ENCODE data around the gene YJEFN3. TPM values are rescaled to one million over a fixed set of nuclear protein-coding genes. Genes with fewer than 3 reads are reported as not detected.

YJEFN3 gene
- polyA plus RNA-seq, 1 donor (not counting 4 experiments of a cell fraction or from before 2014, with no cell fraction given), result 1.2 TPM

DNA sequence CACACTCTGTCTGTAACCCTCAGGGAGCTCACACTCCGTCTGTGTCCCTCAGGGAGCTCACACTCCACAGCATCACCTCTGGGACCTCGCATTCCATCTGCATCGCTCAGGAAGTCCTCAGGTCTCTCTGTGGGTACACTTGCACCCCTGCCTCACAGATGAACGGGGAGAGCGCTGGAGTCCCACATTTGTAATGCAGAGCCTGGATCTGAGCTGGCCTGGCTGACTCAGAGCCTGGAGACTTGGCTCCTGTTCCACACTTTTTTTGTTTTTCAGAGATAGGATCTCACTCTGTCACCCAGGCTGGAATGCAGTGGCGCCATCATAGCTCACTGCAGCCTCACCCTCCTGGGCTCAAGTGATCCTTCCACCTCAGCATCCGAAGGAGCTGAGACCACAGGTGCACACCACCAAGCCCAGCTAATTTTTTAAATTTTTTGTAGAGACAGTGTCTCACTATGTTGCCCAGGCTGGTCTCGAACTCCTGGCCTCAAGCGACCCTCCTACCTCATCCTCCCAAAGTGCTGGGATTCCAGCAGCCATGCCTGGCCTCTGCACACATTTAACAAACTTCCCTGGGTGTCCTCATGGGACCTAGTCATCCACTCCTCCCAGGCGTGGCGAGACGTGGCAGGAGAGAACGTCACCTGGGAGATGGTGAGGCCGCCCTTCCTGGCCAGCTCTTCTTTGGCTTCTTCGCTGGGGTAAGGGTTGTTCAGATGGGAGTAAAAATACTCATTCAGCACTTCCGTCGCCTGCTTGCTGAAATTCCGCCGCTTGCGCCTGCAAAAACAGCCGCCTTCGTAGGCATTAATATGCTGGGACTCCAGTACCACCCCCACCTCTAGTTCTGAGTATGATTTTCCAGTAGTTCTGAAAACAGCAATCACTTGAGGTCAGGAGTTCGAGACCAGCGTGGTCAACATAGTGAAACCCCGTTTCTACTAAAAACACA is 40.4 kb downstream of the YJEFN3 start:
- TF ChIP-seq EZH2 (IDR thresholded peaks at IDR 0.05; ENCODE audit: low read length), result no peak
- TF ChIP-seq, protein P1, sequence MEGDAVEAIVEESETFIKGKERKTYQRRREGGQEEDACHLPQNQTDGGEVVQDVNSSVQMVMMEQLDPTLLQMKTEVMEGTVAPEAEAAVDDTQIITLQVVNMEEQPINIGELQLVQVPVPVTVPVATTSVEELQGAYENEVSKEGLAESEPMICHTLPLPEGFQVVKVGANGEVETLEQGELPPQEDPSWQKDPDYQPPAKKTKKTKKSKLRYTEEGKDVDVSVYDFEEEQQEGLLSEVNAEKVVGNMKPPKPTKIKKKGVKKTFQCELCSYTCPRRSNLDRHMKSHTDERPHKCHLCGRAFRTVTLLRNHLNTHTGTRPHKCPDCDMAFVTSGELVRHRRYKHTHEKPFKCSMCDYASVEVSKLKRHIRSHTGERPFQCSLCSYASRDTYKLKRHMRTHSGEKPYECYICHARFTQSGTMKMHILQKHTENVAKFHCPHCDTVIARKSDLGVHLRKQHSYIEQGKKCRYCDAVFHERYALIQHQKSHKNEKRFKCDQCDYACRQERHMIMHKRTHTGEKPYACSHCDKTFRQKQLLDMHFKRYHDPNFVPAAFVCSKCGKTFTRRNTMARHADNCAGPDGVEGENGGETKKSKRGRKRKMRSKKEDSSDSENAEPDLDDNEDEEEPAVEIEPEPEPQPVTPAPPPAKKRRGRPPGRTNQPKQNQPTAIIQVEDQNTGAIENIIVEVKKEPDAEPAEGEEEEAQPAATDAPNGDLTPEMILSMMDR (optimal IDR thresholded peaks at IDR 0.05 in 1 of 3, IDR thresholded peaks at IDR 0.05 in 1 of 3, conservative IDR thresholded peaks at IDR 0.05 in 1 of 3; ENCODE audit: extremely low read depth in 1 of 3, insufficient read depth in 2 of 3, low read length in 3 of 3), result no peak
- DNase-seq (ENCODE audit: low read depth, low spot score), result no peak
- dilution Hi-C loops (cut with MboI; ENCODE audit: extremely low pct_ligation_motif_present, low sequenced_read_pairs), result no loop called here
- Histone ChIP-seq H3K27ac (ENCODE audit: control insufficient read depth, insufficient read depth, low read length) (no peak overlapping the region), H3K4me3 (ENCODE audit: control insufficient read depth in 2 of 3, extremely low read depth in 1 of 3, insufficient read depth in 2 of 3, low read depth in 1 of 3, low read length in 3 of 3) (no peak overlapping the region), H2AFZ (ENCODE audit: control insufficient read depth, low read length) (no peak overlapping the region), H3K79me2 (ENCODE audit: control insufficient read depth, insufficient read depth, low read length) (no peaks in the 10 kb centered on the region), H3K4me1 (ENCODE audit: control insufficient read depth, extremely low read depth, insufficient read depth, low read length) (no peaks in the 10 kb centered on the region), H3K4me2 (ENCODE audit: control insufficient read depth, extremely low read depth, insufficient read depth, low read depth, low read length) (no peak overlapping the region), H3K9ac (ENCODE audit: control insufficient read depth, extremely low read depth, insufficient read depth, low read length) (no peak overlapping the region), H3K36me3 (ENCODE audit: control insufficient read depth in 2 of 2, extremely low read depth in 1 of 2, insufficient read depth in 2 of 2, low read length in 2 of 2) (no peaks in the 10 kb centered on the region), H3K9me3 (ENCODE audit: control insufficient read depth, low read depth, low read length) (no peaks in the 10 kb centered on the region), H4K20me1 (ENCODE audit: control insufficient read depth, extremely low read depth, insufficient read depth, low read length) (no peaks in the 10 kb centered on the region), H3K9me1 (ENCODE audit: control insufficient read depth, extremely low read depth, insufficient read depth, low read length) (no peaks in the 10 kb centered on the region), H3K27me3 (ENCODE audit: control insufficient read depth, extremely low read depth, insufficient read depth, low read length) (no peaks in the 10 kb centered on the region)
- peak; percentile 20 for FAIRE-seq

DNA sequence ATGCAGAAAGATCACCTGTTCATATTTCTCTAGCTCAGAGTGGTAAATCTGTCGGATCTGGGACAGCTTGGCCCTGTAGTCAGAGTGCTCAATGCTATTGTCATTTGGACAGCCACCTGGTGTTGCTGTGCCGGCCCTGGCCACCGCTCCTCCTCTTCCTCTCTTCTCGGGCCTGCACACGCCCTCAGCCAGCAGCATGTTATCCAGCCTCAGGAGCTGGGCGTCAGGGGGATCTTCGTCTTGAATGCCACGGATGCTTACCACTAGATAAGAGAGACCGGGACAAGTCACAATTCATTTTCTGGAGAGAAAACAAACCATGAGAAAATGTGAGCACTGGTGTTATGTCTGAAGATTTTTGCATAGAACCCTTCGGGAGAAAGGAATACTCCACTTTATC is 41.9 kb downstream of the YJEFN3 start:
- no peak overlapping the region for H3K4me2 ChIP-seq (ENCODE audit: control insufficient read depth, extremely low read depth, insufficient read depth, low read depth, low read length)
- no peaks in the 10 kb centered on the region for H3K27me3 ChIP-seq (ENCODE audit: control insufficient read depth, extremely low read depth, insufficient read depth, low read length)
- FAIRE-seq, result no peak
- no peaks in the 10 kb centered on the region for H3K9me1 ChIP-seq (ENCODE audit: control insufficient read depth, extremely low read depth, insufficient read depth, low read length)
- H3K9ac ChIP-seq (ENCODE audit: control insufficient read depth, extremely low read depth, insufficient read depth, low read length), result no peak overlapping the region
- TF ChIP-seq, protein P1 (optimal IDR thresholded peaks at IDR 0.05 in 1 of 3, IDR thresholded peaks at IDR 0.05 in 1 of 3, conservative IDR thresholded peaks at IDR 0.05 in 1 of 3; ENCODE audit: extremely low read depth in 1 of 3, insufficient read depth in 2 of 3, low read length in 3 of 3), result no peak
- TF ChIP-seq EZH2 (IDR thresholded peaks at IDR 0.05; ENCODE audit: low read length), result no peak
- H3K9me3 ChIP-seq (ENCODE audit: control insufficient read depth, low read depth, low read length), result no peaks in the 10 kb centered on the region
- dilution Hi-C loops (cut with MboI; ENCODE audit: extremely low pct_ligation_motif_present, low sequenced_read_pairs), result no loop called here
- H2AFZ ChIP-seq (ENCODE audit: control insufficient read depth, low read length), result no peak overlapping the region
- no peaks in the 10 kb centered on the region for H3K36me3 ChIP-seq (ENCODE audit: control insufficient read depth in 2 of 2, extremely low read depth in 1 of 2, insufficient read depth in 2 of 2, low read length in 2 of 2)
- no peak overlapping the region for H3K4me3 ChIP-seq (ENCODE audit: control insufficient read depth in 2 of 3, extremely low read depth in 1 of 3, insufficient read depth in 2 of 3, low read depth in 1 of 3, low read length in 3 of 3)
- DNase-seq (ENCODE audit: low read depth, low spot score), result no peak
- no peak overlapping the region for H3K27ac ChIP-seq (ENCODE audit: control insufficient read depth, insufficient read depth, low read length)
- no peaks in the 10 kb centered on the region for H3K79me2 ChIP-seq (ENCODE audit: control insufficient read depth, insufficient read depth, low read length)
- H4K20me1 ChIP-seq (ENCODE audit: control insufficient read depth, extremely low read depth, insufficient read depth, low read length), result no peaks in the 10 kb centered on the region
- no peaks in the 10 kb centered on the region for H3K4me1 ChIP-seq (ENCODE audit: control insufficient read depth, extremely low read depth, insufficient read depth, low read length)
